ENCODE data around the gene CFAP74.
A peak's percentile ranks its signal among the peaks of the same experiment; 100 is the strongest.

Gene CFAP74

GRCh38 chr1:1959840-1960479 lies 43.6 kb downstream of the CFAP74 start (continued):
- TF ChIP-seq, protein P1, sequence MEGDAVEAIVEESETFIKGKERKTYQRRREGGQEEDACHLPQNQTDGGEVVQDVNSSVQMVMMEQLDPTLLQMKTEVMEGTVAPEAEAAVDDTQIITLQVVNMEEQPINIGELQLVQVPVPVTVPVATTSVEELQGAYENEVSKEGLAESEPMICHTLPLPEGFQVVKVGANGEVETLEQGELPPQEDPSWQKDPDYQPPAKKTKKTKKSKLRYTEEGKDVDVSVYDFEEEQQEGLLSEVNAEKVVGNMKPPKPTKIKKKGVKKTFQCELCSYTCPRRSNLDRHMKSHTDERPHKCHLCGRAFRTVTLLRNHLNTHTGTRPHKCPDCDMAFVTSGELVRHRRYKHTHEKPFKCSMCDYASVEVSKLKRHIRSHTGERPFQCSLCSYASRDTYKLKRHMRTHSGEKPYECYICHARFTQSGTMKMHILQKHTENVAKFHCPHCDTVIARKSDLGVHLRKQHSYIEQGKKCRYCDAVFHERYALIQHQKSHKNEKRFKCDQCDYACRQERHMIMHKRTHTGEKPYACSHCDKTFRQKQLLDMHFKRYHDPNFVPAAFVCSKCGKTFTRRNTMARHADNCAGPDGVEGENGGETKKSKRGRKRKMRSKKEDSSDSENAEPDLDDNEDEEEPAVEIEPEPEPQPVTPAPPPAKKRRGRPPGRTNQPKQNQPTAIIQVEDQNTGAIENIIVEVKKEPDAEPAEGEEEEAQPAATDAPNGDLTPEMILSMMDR (tag by site-specific recombination; IDR thresholded peaks at IDR 0.05) = peak; percentile 92
- TF ChIP-seq ZBTB21 (tag by site-specific recombination; IDR thresholded peaks at IDR 0.05) (0 out of 2 replicates have a peak, but pooled peaks have one; percentile 24), PRDM1 (tag by site-specific recombination; IDR thresholded peaks at IDR 0.05) (no peak), ZSCAN5A (tag by site-specific recombination; IDR thresholded peaks at IDR 0.05) (no peak), SP7 (tag by site-specific recombination; IDR thresholded peaks at IDR 0.05) (peak; percentile 86), ZNF133 (tag by site-specific recombination; IDR thresholded peaks at IDR 0.05) (no peak), ZNF391 (tag by site-specific recombination; IDR thresholded peaks at IDR 0.05; ENCODE audit: borderline replicate concordance, low read depth) (0 out of 2 replicates have a peak, but pooled peaks have one; percentile 35), ZIC2 (tag by site-specific recombination; IDR thresholded peaks at IDR 0.05) (peak; percentile 98), REST (tag by site-specific recombination; IDR thresholded peaks at IDR 0.05) (peak; percentile 56; the same call in 1 of the 2 replicates), ZNF658 (tag by site-specific recombination; IDR thresholded peaks at IDR 0.05) (no peak), KLF16 (tag by site-specific recombination; IDR thresholded peaks at IDR 0.05) (0 out of 2 replicates have a peak, but pooled peaks have one; percentile 36), ZFP69B (tag by site-specific recombination; IDR thresholded peaks at IDR 0.05) (0 out of 2 replicates have a peak, but pooled peaks have one; percentile 24), WT1 (tag by site-specific recombination; IDR thresholded peaks at IDR 0.05) (peak; percentile 50; the same call in 1 of the 2 replicates), ZBTB8A (tag by site-specific recombination; IDR thresholded peaks at IDR 0.05) (peak; percentile 40; the same call in 1 of the 2 replicates), ZSCAN30 (tag by site-specific recombination; IDR thresholded peaks at IDR 0.05) (peak; percentile 50)
- TF ChIP-seq, protein P2, sequence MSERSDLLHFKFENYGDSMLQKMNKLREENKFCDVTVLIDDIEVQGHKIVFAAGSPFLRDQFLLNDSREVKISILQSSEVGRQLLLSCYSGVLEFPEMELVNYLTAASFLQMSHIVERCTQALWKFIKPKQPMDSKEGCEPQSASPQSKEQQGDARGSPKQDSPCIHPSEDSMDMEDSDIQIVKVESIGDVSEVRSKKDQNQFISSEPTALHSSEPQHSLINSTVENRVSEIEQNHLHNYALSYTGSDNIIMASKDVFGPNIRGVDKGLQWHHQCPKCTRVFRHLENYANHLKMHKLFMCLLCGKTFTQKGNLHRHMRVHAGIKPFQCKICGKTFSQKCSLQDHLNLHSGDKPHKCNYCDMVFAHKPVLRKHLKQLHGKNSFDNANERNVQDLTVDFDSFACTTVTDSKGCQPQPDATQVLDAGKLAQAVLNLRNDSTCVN (tag by site-specific recombination; optimal IDR thresholded peaks at IDR 0.05) = peak; percentile 27
- TF ChIP-seq, protein P3, sequence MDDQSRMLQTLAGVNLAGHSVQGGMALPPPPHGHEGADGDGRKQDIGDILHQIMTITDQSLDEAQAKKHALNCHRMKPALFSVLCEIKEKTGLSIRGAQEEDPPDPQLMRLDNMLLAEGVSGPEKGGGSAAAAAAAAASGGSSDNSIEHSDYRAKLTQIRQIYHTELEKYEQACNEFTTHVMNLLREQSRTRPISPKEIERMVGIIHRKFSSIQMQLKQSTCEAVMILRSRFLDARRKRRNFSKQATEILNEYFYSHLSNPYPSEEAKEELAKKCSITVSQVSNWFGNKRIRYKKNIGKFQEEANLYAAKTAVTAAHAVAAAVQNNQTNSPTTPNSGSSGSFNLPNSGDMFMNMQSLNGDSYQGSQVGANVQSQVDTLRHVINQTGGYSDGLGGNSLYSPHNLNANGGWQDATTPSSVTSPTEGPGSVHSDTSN (CRISPR knock-in tag; IDR thresholded peaks at IDR 0.05) = 0 out of 2 replicates have a peak, but pooled peaks have one; percentile 36
- TF ChIP-seq, protein P4, sequence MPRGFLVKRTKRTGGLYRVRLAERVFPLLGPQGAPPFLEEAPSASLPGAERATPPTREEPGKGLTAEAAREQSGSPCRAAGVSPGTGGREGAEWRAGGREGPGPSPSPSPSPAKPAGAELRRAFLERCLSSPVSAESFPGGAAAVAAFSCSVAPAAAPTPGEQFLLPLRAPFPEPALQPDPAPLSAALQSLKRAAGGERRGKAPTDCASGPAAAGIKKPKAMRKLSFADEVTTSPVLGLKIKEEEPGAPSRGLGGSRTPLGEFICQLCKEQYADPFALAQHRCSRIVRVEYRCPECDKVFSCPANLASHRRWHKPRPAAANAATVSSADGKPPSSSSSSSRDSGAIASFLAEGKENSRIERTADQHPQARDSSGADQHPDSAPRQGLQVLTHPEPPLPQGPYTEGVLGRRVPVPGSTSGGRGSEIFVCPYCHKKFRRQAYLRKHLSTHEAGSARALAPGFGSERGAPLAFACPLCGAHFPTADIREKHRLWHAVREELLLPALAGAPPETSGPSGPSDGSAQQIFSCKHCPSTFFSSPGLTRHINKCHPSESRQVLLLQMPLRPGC (tag by site-specific recombination; IDR thresholded peaks at IDR 0.05) = peak; percentile 69
- TF ChIP-seq, protein P5, sequence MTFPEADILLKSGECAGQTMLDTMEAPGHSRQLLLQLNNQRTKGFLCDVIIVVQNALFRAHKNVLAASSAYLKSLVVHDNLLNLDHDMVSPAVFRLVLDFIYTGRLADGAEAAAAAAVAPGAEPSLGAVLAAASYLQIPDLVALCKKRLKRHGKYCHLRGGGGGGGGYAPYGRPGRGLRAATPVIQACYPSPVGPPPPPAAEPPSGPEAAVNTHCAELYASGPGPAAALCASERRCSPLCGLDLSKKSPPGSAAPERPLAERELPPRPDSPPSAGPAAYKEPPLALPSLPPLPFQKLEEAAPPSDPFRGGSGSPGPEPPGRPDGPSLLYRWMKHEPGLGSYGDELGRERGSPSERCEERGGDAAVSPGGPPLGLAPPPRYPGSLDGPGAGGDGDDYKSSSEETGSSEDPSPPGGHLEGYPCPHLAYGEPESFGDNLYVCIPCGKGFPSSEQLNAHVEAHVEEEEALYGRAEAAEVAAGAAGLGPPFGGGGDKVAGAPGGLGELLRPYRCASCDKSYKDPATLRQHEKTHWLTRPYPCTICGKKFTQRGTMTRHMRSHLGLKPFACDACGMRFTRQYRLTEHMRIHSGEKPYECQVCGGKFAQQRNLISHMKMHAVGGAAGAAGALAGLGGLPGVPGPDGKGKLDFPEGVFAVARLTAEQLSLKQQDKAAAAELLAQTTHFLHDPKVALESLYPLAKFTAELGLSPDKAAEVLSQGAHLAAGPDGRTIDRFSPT (tag by site-specific recombination; IDR thresholded peaks at IDR 0.05) = peak; percentile 79
- TF ChIP-seq, protein P6, sequence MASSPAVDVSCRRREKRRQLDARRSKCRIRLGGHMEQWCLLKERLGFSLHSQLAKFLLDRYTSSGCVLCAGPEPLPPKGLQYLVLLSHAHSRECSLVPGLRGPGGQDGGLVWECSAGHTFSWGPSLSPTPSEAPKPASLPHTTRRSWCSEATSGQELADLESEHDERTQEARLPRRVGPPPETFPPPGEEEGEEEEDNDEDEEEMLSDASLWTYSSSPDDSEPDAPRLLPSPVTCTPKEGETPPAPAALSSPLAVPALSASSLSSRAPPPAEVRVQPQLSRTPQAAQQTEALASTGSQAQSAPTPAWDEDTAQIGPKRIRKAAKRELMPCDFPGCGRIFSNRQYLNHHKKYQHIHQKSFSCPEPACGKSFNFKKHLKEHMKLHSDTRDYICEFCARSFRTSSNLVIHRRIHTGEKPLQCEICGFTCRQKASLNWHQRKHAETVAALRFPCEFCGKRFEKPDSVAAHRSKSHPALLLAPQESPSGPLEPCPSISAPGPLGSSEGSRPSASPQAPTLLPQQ (tag by site-specific recombination; IDR thresholded peaks at IDR 0.05) = peak; percentile 72
